Uterus (tissue), 4 donors: ENCODE results near the gene HOXC5. TPM values are rescaled to one million over a fixed set of nuclear protein-coding genes. Genes with fewer than 3 reads are reported as not detected.

ENCODE experiments used
- DNase-seq, 2 donors: peaks; one replicate each; pipeline ENCODE4 v3.0.0-alpha.2; 2019 to 2020
- H3K27ac ChIP-seq, 2 donors: fragments of 200-600 bp; sonication (generic); 1 replicate in 1 of 2; 2 replicates in 1 of 2; pipeline ENCODE4 v1.5.1; 2016 to 2018
- H3K27me3 ChIP-seq, 2 donors: fragments of 200-600 bp; sonication (generic); one replicate each; pipeline ENCODE4 v1.5.1; 2018 to 2019; ENCODE audit warnings: control low read depth in 1 of 2
- H3K36me3 ChIP-seq, 2 donors: fragments of 200-600 bp; sonication (generic); one replicate each; pipeline ENCODE4 v1.5.1; 2019; ENCODE audit warnings: control low read depth in 1 of 2
- H3K4me1 ChIP-seq, 2 donors: fragments of 200-600 bp; sonication (generic); one replicate each; pipeline ENCODE4 v1.5.1; 2018 to 2019; ENCODE audit warnings: control low read depth in 1 of 2
- H3K4me3 ChIP-seq, 2 donors: fragments of 200-600 bp; sonication (generic); 1 replicate in 1 of 2; 2 replicates in 1 of 2; pipeline ENCODE4 v1.5.1; 2018 to 2019; ENCODE audit warnings: mild to moderate bottlenecking in 1 of 2
- H3K9me3 ChIP-seq, 2 donors: fragments of 200-600 bp; sonication (generic); one replicate each; pipeline ENCODE4 v1.5.1; 2019; ENCODE audit warnings: control low read depth in 1 of 2
- CTCF ChIP-seq, 4 experiments: fragments of 200-600 bp in 2 of 4; fragments of 450-650 bp in 2 of 4; sonication (generic) in 2 of 4; IDR thresholded peaks; one replicate each; pipeline ENCODE4 v1.5.1; 2016 to 2019; ENCODE audit warnings: antibody characterized with exemption in 4 of 4, mild to moderate bottlenecking in 2 of 4, moderate library complexity in 1 of 4
- POLR2A ChIP-seq, 2 donors: fragments of 450-650 bp; IDR thresholded peaks; one replicate each; pipeline ENCODE4 v1.6.1; 2016; ENCODE audit warnings: antibody characterized with exemption in 2 of 2, mild to moderate bottlenecking in 1 of 2, moderate library complexity in 1 of 2
- intact Hi-C: fragments of 100-400 bp; cut with DNase I; formaldehyde crosslinking; loops from one replicate; pipeline ENCODE4 v1.15.1; 2023; ENCODE audit warnings: low total_unique reads
- total RNA-seq, 4 donors: library from RNA; depleted of rRNA in 3 of 4; stranded (reverse); fragments of >200 nt in 3 of 4; gene quantifications; one replicate each; pipeline versions ENCODE4 v1.1.0 to v1.2.4, GENCODE V29; 2014 to 2023
- donor health status: DM: yes; HTN: yes; CAD: no.

HOXC5 gene
- total RNA-seq, 4 donors from 2014 or later, result 3.5 to 10.2 TPM; not detected in 2

GRCh38 chr12:53999559-54000115 is 33.2 kb upstream of the HOXC5 start:
- Histone ChIP-seq H3K4me1 (peaks cover 0 to 15% of the 10 kb centered on the region in 2 donors), H3K4me3 (peak overlapping the region; percentile 15 to 48), H3K36me3 (no peaks in the 10 kb centered on the region), H3K9me3 (no peaks in the 10 kb centered on the region), H3K27me3 (peaks cover 29 to 64% of the 10 kb centered on the region in 2 donors), H3K27ac (peak overlapping the region in 1 of 2 donors; percentile 49)
- intact Hi-C loops, result no loop called here
- TF ChIP-seq POLR2A (IDR thresholded peaks at IDR 0.05), result no peak
- TF ChIP-seq CTCF (IDR thresholded peaks at IDR 0.05), result no peak
- peak in 1 of 2 donors; percentile 70 for DNase-seq

- TF ChIP-seq CTCF (IDR thresholded peaks at IDR 0.05) (no peak), POLR2A (IDR thresholded peaks at IDR 0.05) (no peak)
- peak within 1 kb of the TSS in 1 of 2 donors; percentile 49 for H3K27ac ChIP-seq
- peaks cover 23 to 57% of the 10 kb centered on the region in 2 donors for H3K27me3 ChIP-seq
- no peaks in the 10 kb centered on the region for H3K9me3 ChIP-seq
- DNase-seq, result no peak
- no peaks in the 10 kb centered on the region for H3K36me3 ChIP-seq
- peak within 1 kb of the TSS; percentile 15 to 48 for H3K4me3 ChIP-seq
- intact Hi-C loops, result no loop called here
- H3K4me1 ChIP-seq, result peaks cover 0 to 8% of the 10 kb centered on the region in 2 donors
Measured at GRCh38 chr12:54000116-54001114, 32.4 kb upstream of the HOXC5 start, which contains the start of gene HOXC9. TSS of gene HOXC9 (plus strand) at chr12:54000161. CDS start at chr12:54000189, 28 bp downstream.

- no peak for DNase-seq
- Histone ChIP-seq H3K36me3 (no peaks in the 10 kb centered on the region), H3K4me1 (peaks cover 0 to 5% of the 10 kb centered on the region in 2 donors), H3K4me3 (no peak overlapping the region), H3K27me3 (peaks cover 28 to 48% of the 10 kb centered on the region in 2 donors), H3K9me3 (no peaks in the 10 kb centered on the region), H3K27ac (no peak overlapping the region)
- intact Hi-C loops, result no loop called here
- TF ChIP-seq CTCF (IDR thresholded peaks at IDR 0.05), result no peak
- no peak for TF ChIP-seq POLR2A (IDR thresholded peaks at IDR 0.05)
Measured at GRCh38 chr12:54001283-54002187, 31.3 kb upstream of the HOXC5 start.

- H3K9me3 ChIP-seq, result no peaks in the 10 kb centered on the region
- intact Hi-C loops, result no loop called here
- no peak overlapping the region for H3K27ac ChIP-seq
- H3K4me1 ChIP-seq, result peaks cover 0 to 5% of the 10 kb centered on the region in 2 donors
- no peak for TF ChIP-seq CTCF (IDR thresholded peaks at IDR 0.05)
- TF ChIP-seq POLR2A (IDR thresholded peaks at IDR 0.05), result no peak
- peaks cover 28 to 45% of the 10 kb centered on the region in 2 donors for H3K27me3 ChIP-seq
- H3K36me3 ChIP-seq, result no peaks in the 10 kb centered on the region
- DNase-seq, result no peak
- no peak overlapping the region for H3K4me3 ChIP-seq
Measured at GRCh38 chr12:54002278-54002914, 30.5 kb upstream of the HOXC5 start.
